Amniotic epithelial cell (primary cell): ENCODE measurements around the gene NHLH1.

Experiments used
- DNase-seq: peaks from one replicate; pipeline ENCODE4 v3.0.0-alpha.2; 2010; ENCODE audit warnings: low read depth

Gene NHLH1

GRCh38 chr1:160359559-160360226 lies 7.2 kb upstream of the NHLH1 start:
- DNase-seq = peak; percentile 19

- DNase-seq = no peak
Observed at GRCh38 chr1:160360227-160360695, 6.6 kb upstream of the NHLH1 start.

DNA sequence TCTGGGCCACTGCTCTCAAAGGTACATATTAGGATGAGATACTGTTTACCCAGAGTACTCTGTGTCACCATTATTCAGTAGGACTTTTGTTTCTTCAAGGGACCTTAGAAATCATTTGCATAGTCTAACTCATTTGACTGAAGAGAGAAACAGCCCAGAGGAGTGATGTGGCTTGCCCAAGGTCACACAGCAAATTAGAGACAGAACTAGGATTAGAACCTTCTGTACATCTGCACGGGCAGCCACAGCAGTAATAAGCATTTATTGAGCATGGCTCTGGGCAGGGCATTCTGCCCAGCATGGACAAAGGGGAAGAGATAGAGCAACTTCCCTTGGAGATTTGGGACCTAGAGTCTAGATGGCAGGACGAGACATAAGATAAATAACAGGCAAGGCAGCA lies 5.7 kb upstream of the NHLH1 start:
- DNase-seq = no peak

GRCh38 chr1:160361814-160362167 lies 5.1 kb upstream of the NHLH1 start:
- no peak for DNase-seq

GRCh38 chr1:160362168-160362957 lies 4.5 kb upstream of the NHLH1 start:
- no peak for DNase-seq

DNA sequence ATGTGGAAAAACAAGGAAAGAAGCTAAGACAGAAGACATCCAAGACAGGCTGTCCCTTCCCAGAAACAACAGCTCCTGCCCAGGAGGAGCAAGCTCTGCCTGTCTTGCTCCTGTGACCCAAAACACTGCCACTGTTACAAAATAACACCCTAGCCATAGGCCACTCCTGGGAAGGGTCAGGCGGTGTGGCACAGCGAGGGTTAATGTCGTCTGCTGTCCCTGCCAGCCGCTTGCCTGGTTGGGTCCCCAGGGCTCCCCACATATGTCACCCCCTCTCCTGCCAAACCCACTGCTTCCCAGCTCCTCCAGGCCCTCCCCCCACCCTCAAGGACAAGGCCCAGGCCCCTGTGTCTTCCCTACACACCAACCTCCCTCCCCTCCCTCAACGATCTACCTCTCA lies 3.9 kb upstream of the NHLH1 start:
- no peak for DNase-seq

DNA sequence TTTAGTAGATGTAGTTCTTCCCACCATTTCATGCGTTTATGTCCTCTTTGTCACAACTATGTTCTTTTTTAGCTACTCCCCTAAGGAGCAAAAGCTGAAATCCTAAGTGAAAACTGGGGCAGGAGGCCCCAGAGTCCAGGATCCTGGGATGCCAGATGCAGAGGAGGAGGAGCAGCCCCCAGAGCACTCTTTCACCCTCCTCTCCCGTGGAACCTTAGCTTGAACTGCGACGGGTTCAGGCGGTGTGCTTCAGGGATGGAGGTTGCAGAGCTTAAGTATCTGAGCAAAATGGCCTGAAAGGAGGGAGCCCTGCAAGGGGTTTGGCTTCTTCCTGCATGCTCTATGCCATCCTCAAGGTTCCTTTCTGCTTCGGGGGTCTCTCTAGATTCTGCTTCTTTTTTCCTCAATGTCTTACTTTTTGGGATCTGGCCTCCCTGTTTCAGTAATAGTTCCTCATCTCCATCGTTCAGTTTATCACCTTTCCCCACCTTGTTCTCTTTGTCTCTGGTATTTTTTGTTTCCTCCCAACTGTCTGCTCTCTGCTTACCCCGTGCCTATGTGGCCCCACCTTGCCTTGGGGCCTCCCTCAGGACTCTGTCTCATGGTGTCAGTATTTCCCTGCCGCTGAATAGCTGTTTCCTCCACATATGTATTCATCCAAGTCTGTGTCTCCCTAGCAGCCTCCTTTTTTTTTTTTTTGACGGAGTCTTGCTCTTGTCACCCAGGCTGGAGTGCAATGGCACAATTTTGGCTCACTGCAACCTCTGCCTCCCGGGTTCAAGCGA lies 2.7 kb upstream of the NHLH1 start:
- DNase-seq = no peak

DNA sequence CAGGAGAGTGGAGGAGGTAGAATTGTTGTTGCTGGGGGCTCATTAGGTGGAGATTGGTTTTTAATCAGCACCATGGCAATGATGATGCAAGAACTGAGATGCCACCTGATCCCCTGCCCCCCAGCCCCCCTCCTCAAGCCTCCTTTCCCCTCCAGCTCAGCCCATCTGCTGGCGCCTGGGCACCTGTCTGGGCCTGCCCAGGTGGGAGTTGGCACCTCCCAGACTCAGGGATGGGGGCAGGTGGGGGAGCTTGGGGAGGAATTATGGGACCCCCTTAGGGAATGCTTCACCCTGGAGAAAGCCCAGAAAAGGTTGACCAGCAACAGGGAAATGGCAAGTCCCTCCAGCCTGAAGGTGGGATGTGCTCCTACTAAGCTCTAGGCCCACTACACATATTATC lies 1.5 kb upstream of the NHLH1 start:
- no peak for DNase-seq

DNA sequence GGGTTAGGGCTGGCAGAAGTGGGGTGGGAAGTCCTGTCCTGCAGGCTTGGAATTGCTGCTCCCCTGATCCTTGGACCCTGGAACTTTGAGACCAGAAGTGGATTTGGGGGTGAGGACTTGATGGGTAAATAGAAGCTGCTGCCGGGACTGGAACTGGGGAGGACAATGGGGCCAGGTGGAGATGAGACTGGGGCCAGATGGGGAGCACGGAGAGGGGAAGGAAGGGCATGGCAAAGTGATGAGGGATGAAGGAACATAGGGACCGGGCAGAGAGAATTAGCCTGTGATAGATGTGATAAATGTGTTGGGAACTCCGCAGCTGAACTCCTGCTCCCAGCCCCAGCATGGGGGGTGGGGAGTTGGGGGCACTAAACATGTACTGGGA lies 637 bp downstream of the NHLH1 start:
- no peak for DNase-seq

GRCh38 chr1:160367934-160368923 lies 1.4 kb downstream of the NHLH1 start:
- DNase-seq = no peak

- no peak for DNase-seq
Observed at GRCh38 chr1:160369087-160369486, 2.2 kb downstream of the NHLH1 start.

GRCh38 chr1:160370561-160371345 lies 3.9 kb downstream of the NHLH1 start:
- DNase-seq = no peak

- DNase-seq = no peak
Observed at GRCh38 chr1:160371346-160371631, 4.4 kb downstream of the NHLH1 start.

DNA sequence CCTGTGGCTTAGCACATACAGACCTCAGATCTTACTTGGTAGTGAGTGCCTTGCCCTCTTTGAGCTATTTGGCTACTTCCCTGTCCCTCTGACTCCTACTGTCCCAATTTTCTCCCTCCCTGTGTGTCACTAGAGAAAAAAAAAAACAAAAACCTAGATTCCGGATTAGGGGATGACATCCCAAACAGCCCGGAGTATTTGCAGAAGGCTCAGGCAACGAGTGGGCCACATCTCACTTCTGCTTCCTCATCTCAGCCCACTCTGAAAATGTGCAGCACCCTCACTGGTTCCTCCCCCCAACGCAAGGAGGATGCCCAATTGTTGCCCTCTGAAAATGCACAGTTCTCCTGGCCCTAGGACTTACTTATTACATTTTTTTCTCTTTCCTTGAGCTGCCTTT lies 4.9 kb downstream of the NHLH1 start:
- no peak for DNase-seq

- DNase-seq = peak; percentile 41
Observed at GRCh38 chr1:160373696-160374095, 6.8 kb downstream of the NHLH1 start.

DNA sequence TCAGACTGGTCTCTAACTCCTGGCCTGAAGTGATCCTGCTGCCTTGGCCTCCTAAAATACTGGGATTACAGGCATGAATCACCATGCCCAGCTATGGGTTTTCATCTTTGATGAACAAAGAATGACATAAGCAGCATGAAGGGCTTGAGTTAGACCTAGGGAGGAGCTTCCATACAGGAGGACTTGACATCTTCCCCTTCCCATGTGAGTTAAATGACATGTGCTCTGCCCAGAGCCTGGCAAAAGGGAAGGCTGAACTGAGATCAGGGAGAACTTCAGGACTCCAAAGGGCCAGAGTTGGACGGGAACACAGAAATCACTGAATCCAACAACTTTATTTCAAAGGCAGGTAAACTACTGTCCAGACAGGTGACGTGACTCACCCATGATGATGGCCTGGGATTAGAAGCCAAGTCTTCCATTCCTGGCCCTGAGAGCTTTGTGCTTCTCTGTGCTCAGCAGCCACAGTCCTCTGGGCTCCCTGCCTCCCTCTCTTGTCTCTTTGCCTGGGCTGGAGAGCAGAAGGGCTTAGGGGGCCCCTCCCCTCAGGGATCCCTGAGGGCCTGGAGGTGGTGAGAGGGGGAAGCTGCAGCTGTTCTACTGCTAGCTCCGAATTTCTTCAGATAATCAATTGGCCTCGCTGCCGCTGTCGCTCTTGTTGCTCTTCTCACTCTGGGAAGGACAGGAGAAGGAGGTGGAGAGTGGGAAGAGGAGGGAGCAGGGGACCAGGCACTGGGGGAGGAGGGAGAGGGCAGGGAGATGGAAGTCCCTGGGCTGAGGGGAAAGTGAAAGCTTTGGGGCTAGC lies 7.6 kb downstream of the NHLH1 start:
- no peak for DNase-seq

GRCh38 chr1:160375788-160376524 lies 9.1 kb downstream of the NHLH1 start:
- DNase-seq = peak; percentile 20

DNA sequence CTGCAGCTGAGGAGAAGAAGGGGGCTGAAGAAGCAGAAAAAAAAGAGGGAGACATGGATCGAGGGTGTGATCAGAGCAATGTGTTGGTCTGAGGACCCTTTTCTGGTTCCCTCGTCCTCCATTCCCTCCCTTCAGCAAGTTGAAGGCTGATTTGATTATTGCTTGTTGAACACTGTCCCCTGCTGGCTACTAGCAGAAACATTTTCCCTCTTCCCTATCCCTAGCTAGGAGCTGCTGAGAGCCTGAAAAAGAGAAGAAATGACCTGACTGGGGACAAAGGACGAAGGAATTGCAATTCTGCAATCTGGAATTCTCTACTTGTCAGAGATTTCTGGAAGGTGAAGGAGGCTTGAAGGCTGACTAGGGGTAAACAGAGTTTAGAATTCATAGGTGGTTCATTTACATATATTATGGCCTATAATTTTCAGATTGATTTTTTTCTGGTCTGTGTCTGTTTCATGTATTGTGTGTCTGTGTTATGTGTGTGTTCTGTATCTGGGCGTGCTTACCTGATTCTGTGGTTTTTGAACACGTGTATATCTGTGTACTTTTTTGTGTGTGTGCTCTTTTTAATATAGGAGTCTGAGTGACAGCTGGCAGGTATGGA lies 9.8 kb downstream of the NHLH1 start:
- peak; percentile 65 for DNase-seq

- DNase-seq = no peak
Observed at GRCh38 chr1:160377585-160378206, 10.8 kb downstream of the NHLH1 start.
